ENCODE data around the gene LDLRAD3. TPM values are rescaled to one million over a fixed set of nuclear protein-coding genes. Genes with fewer than 3 reads are reported as not detected.

The LDLRAD3 gene
- total RNA-seq, 1 donor, result 10.5 TPM

DNA sequence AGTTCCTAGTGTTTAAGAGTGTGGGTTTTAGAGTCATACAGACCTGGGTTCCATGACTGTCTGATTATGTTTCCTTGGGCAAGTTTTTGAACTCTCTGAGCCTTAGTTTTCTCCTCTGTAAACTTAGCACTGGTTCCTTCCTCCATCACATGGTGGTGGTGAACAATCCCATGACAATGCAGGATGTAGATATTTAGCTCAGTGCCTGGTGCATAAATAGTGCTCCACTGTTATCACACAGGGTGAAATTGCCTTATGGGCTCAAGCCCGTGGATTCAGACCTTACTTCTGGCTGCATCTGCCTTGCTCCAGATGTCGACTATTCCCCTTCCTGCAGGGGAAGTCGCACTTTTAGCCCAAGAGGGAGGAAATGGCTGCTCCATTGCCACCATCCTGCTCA lies 62.7 kb downstream of the LDLRAD3 start:
- DNase-seq (ENCODE audit: insufficient read length, low spot score, missing footprints), result no peak
- no peak overlapping the region for H3K4me3 ChIP-seq (ENCODE audit: insufficient read depth, low read length)
- H3K27ac ChIP-seq (ENCODE audit: low read depth, low read length), result no peak overlapping the region
- peaks cover 29% of the 10 kb centered on the region for H3K4me1 ChIP-seq (ENCODE audit: insufficient read depth, low read length)
- no peaks in the 10 kb centered on the region for H3K9me3 ChIP-seq (ENCODE audit: low read depth, low read length)
- no peaks in the 10 kb centered on the region for H3K27me3 ChIP-seq (ENCODE audit: insufficient read depth, low read length)
- no peaks in the 10 kb centered on the region for H3K36me3 ChIP-seq (ENCODE audit: insufficient read depth, low read length)
- peaks cover 12% of the 10 kb centered on the region for H3K79me2 ChIP-seq (ENCODE audit: insufficient read depth, low read length)
- no peak overlapping the region for H3K4me2 ChIP-seq (ENCODE audit: insufficient read depth, low read length)
- no peaks in the 10 kb centered on the region for H4K20me1 ChIP-seq (ENCODE audit: insufficient read depth, low read length)
- TF ChIP-seq, protein P1, sequence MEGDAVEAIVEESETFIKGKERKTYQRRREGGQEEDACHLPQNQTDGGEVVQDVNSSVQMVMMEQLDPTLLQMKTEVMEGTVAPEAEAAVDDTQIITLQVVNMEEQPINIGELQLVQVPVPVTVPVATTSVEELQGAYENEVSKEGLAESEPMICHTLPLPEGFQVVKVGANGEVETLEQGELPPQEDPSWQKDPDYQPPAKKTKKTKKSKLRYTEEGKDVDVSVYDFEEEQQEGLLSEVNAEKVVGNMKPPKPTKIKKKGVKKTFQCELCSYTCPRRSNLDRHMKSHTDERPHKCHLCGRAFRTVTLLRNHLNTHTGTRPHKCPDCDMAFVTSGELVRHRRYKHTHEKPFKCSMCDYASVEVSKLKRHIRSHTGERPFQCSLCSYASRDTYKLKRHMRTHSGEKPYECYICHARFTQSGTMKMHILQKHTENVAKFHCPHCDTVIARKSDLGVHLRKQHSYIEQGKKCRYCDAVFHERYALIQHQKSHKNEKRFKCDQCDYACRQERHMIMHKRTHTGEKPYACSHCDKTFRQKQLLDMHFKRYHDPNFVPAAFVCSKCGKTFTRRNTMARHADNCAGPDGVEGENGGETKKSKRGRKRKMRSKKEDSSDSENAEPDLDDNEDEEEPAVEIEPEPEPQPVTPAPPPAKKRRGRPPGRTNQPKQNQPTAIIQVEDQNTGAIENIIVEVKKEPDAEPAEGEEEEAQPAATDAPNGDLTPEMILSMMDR (IDR thresholded peaks at IDR 0.05; ENCODE audit: extremely low read depth, low read depth, low read length), result no peak
- H2AFZ ChIP-seq (ENCODE audit: low read length), result no peak overlapping the region

DNA sequence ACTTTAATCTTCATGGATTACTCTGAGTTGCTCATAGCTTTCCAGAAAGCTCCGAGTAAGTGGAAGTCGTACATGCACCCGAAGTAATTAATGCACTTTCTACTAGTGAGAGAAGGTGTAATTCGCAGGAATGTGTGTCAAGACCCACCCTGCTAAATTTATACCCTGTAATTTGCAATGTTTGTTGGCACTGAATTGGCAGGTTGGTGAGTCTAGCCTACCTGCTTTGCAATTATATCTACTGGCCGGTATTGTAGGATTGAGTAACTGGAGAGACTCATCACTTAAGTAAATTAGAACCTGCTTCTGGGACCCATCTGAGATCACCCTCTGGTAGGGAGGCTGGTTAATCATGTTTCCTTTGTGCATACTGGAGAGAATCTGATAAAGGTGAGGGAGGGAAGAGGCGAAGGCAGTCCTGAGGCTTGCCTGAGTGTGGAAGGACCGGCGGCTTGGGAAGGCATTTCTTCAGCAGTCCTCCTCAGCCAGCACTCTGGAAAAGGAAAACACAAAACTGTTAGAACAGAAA lies 63.3 kb downstream of the LDLRAD3 start:
- H3K4me2 ChIP-seq (ENCODE audit: insufficient read depth, low read length), result no peak overlapping the region
- no peak overlapping the region for H2AFZ ChIP-seq (ENCODE audit: low read length)
- DNase-seq (ENCODE audit: insufficient read length, low spot score, missing footprints), result no peak
- peaks cover 29% of the 10 kb centered on the region for H3K4me1 ChIP-seq (ENCODE audit: insufficient read depth, low read length)
- H4K20me1 ChIP-seq (ENCODE audit: insufficient read depth, low read length), result no peaks in the 10 kb centered on the region
- H3K4me3 ChIP-seq (ENCODE audit: insufficient read depth, low read length), result no peak overlapping the region
- peaks cover 14% of the 10 kb centered on the region for H3K79me2 ChIP-seq (ENCODE audit: insufficient read depth, low read length)
- H3K27me3 ChIP-seq (ENCODE audit: insufficient read depth, low read length), result no peaks in the 10 kb centered on the region
- H3K36me3 ChIP-seq (ENCODE audit: insufficient read depth, low read length), result no peaks in the 10 kb centered on the region
- no peaks in the 10 kb centered on the region for H3K9me3 ChIP-seq (ENCODE audit: low read depth, low read length)
- TF ChIP-seq, protein P1 (IDR thresholded peaks at IDR 0.05; ENCODE audit: extremely low read depth, low read depth, low read length), result no peak
- H3K27ac ChIP-seq (ENCODE audit: low read depth, low read length), result no peak overlapping the region

DNA sequence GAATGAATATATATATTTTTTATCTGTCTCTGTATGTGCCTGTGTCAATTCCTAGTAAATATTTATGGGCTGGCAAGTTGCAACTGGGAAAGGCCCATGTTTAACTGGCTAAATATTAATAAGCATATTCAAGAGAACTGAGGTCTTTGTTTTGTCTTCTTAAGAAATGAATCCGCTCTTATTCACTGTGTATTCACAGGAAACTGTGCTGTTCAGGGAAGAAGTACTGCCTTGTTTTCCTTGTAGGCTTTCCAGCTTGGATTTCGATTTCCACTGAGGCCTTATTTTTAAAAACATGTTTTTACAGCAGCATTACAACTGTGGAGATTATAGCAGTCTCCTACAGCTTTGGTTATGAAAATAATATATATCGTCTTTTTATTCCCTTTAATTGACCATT lies 64.7 kb downstream of the LDLRAD3 start:
- Histone ChIP-seq H3K79me2 (ENCODE audit: insufficient read depth, low read length) (peaks cover 15% of the 10 kb centered on the region), H3K4me2 (ENCODE audit: insufficient read depth, low read length) (peak overlapping the region; percentile 64), H3K27ac (ENCODE audit: low read depth, low read length) (peak overlapping the region; percentile 60), H3K27me3 (ENCODE audit: insufficient read depth, low read length) (no peaks in the 10 kb centered on the region), H3K4me3 (ENCODE audit: insufficient read depth, low read length) (peak overlapping the region; percentile 6), H3K36me3 (ENCODE audit: insufficient read depth, low read length) (no peaks in the 10 kb centered on the region), H3K4me1 (ENCODE audit: insufficient read depth, low read length) (peaks cover 40% of the 10 kb centered on the region), H4K20me1 (ENCODE audit: insufficient read depth, low read length) (no peaks in the 10 kb centered on the region), H2AFZ (ENCODE audit: low read length) (no peak overlapping the region), H3K9me3 (ENCODE audit: low read depth, low read length) (no peaks in the 10 kb centered on the region)
- DNase-seq (ENCODE audit: insufficient read length, low spot score, missing footprints), result peak; percentile 85
- TF ChIP-seq, protein P1 (IDR thresholded peaks at IDR 0.05; ENCODE audit: extremely low read depth, low read depth, low read length), result no peak

DNA sequence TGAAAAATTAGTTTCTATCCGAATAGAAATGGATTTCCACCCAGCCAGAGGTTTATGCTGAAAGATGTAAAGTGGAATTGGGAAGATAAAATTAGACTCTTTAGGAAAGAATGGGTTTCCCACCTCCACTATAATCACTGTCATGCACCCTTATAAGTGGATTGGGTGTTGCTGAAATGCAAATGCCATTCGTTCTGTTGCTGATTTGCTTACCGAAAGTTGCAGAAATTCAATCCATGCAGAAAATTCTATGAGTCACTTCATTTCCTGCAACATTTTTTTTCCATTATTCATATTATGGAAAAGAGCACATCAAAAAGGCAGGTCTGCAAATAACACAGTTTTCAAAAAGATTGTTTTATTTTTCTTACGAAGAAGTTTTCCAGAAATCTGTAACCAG lies 65.6 kb downstream of the LDLRAD3 start:
- no peaks in the 10 kb centered on the region for H3K9me3 ChIP-seq (ENCODE audit: low read depth, low read length)
- H4K20me1 ChIP-seq (ENCODE audit: insufficient read depth, low read length), result no peaks in the 10 kb centered on the region
- H2AFZ ChIP-seq (ENCODE audit: low read length), result no peak overlapping the region
- peak overlapping the region; percentile 60 for H3K27ac ChIP-seq (ENCODE audit: low read depth, low read length)
- DNase-seq (ENCODE audit: insufficient read length, low spot score, missing footprints), result no peak
- TF ChIP-seq, protein P1 (IDR thresholded peaks at IDR 0.05; ENCODE audit: extremely low read depth, low read depth, low read length), result no peak
- H3K27me3 ChIP-seq (ENCODE audit: insufficient read depth, low read length), result no peaks in the 10 kb centered on the region
- peaks cover 40% of the 10 kb centered on the region for H3K4me1 ChIP-seq (ENCODE audit: insufficient read depth, low read length)
- H3K4me3 ChIP-seq (ENCODE audit: insufficient read depth, low read length), result peak overlapping the region; percentile 19
- H3K36me3 ChIP-seq (ENCODE audit: insufficient read depth, low read length), result no peaks in the 10 kb centered on the region
- H3K79me2 ChIP-seq (ENCODE audit: insufficient read depth, low read length), result peaks cover 23% of the 10 kb centered on the region
- H3K4me2 ChIP-seq (ENCODE audit: insufficient read depth, low read length), result peak overlapping the region; percentile 64

Data from osteoblast (primary cell).